SHP77 (cell line): ENCODE data around the gene ADPRS.
A peak's percentile ranks its signal among the peaks of the same experiment; 100 is the strongest.

Source experiments
- DNase-seq, 2 experiments: peaks; one replicate each; lab custom pipeline; 2025; lab: John Stamatoyannopoulos, UW

ADPRS gene, protein sequence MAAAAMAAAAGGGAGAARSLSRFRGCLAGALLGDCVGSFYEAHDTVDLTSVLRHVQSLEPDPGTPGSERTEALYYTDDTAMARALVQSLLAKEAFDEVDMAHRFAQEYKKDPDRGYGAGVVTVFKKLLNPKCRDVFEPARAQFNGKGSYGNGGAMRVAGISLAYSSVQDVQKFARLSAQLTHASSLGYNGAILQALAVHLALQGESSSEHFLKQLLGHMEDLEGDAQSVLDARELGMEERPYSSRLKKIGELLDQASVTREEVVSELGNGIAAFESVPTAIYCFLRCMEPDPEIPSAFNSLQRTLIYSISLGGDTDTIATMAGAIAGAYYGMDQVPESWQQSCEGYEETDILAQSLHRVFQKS

DNA sequence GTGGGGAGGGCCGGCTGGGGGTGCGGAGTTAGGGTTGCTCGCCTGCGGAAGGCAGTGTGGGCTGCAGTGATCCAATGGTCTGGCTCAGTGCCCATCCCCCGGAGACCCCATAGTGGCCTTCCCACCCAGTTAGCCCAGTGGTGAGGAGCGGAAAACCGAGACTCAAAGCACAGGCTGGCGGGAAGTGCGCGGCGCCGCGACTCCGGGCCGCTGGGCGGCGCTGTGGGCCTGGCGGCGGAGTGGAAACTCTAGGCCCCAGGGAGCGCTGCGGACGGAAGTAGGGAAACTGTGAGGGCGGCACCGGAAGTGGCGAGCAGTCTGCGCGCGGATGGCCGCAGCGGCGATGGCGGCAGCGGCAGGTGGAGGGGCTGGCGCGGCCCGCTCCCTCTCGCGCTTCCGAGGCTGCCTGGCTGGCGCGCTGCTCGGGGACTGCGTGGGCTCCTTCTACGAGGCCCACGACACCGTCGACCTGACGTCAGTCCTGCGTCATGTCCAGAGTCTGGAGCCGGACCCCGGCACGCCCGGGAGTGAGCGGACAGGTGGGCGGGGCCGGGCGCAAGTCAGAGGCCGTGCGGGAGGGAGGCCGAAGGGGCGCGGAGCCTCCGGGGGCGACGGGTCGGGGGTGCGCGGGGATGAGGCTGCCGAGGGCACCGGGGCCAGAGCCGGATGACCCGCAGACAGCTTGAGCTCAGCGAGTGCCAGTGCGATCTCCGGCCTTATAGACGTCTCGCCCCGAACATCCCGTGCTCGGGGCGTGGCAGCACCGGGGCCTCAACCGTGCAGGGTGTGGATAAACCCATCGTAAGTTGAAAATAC is at the start of gene ADPRS:
Gene ADPRS, plus strand, starts transcription at position 316 of the 816 bp plus-strand sequence. Its CDS starts 13 bp downstream, at position 329.
- DNase-seq = peak; percentile 76 to 80

DNA sequence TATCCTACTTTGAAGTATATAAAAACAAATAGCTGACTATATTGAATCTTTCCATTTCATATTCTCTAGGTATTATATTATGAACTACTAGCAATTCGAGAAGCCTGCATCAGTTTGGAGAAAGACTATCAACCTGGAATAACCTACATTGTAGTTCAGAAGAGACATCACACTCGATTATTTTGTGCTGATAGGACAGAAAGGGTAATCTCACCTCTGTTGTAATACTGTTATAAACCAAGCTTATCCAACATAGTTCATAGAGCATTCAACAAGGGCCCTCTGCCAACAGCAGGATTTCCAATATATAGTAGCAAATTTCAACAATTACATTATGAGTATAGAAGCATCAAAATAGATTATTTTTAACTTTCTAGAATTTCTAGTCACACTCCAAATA is 48.5 kb upstream of the ADPRS start:
- DNase-seq = no peak

DNA sequence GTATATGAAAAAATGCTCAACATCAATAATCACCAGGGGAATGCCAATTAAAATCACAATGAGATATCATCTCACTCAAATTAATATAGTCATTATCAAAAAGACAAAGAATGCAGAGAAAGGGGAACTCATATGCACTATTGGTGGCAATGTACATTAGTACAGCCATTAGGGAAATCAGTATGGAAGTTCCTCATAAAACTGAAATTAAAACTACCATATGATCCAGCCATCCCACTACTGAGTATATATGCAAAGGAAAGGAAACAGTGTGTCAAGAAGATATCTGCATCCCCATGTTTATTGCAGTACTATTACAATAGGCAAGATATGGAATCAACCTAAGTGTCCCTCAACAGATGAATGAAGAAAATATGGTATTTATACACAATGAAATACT is 36.9 kb upstream of the ADPRS start:
- DNase-seq = no peak

DNA sequence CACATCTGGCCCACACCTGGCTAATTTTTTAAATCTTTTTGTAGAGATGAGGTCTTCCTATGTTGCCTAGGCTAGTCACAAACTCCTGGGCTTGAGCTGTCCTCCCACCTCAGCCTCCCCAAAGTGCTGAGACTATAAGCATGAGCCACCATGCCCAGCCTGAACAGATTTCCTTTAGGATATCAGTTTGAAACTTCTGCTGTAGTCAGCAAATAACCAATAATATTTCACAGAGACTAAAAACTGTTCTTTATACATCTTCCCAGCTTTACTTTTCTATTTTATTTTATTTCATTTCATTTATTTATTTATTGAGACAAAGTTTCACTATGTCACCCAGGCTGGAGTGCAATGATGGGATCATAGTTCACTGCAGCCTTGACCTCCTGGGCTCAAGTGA is 34.7 kb upstream of the ADPRS start:
- DNase-seq = no peak

DNA sequence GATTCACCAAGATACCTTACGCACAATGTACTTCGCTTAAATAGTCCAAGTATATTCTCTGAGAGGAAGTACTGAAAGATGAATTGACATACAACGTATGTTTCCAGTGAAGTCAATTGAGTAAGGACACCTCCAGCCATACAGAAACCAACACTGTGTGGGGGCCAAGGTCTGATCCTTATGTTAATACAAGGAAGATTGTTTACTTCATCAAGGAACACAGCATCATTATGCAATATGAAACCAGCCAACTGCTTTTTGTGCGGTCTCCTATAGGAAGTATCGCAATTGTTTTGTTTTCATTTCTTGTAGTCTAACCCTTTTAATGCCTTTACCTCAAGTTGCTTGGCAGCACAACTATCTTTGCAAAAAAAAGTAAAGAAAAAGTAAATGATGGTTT is 33.0 kb upstream of the ADPRS start:
- no peak for DNase-seq

DNA sequence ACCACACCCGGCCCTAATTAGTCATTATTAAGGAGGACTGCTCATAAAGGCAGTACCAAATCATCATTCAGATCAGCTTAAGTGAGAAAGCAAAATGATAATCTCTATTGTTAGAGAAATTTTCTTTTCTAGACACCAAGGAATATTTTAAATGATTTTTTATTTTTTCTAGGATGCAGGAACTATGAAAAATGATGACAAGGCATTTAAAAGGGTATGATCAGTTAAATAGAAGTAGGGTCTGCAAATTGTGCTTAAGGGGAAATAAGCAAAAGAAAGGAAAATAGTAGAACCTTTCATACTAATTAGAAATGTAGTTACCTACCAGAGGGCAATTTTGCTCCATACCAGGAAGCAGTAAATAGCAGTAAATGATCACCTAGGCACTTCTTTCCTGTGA is 26.4 kb upstream of the ADPRS start:
- DNase-seq = no peak

DNA sequence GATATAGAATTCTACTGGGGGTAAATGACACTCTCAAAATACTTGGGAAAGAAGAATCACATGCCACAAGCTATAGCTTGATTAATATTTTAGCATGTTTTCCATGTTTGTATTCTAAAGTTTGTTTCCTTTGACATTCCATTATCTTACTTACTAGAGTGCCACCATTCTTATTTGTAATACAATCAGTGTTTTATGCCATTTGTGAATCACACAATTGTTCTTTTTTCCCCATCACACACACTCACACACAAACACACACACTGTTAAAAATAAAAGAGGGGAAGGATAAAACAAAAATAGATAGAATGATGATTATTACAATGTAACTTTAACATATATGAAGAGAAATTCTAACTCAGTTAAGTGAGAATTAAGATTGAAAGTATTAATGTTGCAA is 20.8 kb upstream of the ADPRS start:
- DNase-seq = no peak

DNA sequence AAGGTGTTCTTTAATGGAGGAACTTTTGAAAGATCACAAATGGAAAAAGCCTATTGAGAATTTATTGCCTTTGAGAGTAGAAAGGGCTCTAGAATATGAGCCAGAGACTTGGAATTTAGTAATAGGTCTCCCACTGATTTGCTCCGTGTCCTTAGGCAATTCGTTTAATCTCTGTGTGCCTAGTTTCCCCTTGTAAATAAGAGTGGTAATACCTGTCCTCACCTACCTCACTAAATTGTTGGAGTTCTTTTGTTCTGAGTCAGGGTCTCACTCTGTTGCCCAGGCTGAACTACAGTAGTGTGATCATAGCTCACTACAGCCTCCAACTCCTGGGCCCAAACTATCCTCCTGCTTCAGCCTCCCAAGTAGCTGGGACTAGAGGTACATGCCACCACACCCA is 19.8 kb upstream of the ADPRS start:
- no peak for DNase-seq

DNA sequence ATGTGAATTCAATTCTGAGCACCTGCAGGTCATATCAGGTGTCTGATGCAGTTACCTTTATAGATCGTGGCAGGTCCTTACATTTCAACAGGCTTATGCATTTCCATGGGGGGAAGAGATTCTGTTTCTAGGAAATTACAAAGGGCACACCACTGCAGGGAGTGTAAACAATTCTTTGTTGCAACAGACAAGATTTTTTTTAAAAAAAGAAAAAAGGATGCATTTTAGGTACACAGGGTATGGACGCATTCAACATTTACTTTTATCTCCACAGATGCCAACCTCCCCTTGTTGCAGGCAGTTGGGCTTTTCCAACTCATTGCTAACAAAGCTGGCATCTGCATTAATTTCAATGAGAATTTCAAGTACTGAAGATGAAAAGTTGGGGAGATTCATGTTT is 18.3 kb upstream of the ADPRS start:
- no peak for DNase-seq

DNA sequence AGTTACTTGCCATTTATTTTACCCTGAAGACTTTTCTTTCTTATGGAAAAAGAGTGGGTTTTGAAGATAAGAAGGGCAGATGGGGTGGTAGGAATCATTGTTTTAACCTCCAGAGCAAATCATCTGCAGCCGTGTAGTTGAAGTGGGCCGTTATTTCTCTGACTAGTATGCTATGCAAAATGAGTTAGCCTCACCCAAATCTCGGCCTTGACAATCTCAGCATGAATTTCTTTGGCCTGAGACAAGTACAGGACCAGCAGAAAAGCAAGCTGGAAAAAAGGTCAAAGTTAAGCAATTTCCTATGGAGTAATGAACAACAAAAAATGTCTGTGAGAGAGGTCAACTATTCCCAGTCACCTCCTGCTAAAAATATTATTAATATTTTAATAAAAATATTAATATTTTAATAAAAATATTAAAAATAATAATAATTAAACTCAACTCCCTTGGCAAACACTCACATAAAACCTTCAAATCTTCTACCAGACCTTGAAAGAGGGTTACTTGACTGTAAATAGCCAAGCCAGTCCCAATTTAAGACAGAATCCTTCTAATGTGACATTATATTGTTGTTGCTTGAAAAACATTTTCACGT is 11.6 kb upstream of the ADPRS start:
- DNase-seq = no peak

DNA sequence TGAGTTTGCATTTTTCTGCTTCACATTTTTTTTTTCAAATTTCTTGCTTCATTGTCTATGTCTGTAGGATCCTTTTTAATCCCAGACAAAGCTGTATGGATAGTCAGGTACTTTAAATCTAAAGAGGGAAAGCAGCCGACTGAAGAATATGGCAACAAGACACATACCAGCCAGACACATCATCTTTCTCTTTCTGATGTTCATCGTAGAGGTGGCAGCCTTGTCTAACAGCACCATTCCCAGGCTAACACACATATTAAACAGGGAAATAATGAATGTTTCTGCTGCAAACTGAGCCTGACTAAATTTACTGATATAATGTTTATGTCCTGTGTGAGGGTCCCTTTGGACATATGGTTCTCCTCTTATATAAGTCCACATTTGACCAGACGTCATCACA is 8.5 kb upstream of the ADPRS start:
- DNase-seq = no peak

DNA sequence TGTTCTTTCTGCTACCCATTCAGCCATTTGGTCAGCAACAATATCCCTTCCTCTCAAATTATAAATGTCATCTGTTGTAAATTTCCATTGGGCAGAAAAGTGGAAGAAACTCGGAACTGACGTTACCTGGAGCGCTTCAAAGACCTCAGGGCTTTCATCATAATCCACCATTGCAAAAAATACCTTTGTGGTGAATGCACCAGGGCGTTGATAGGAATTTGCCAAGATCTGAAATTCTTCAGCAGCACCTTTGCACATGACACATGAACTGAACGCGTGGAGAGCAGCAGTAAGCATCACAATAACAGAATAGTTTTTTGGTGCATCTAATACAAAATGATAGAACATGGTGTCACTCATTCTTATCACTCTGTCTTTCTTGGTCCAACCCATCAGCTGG is 7.9 kb upstream of the ADPRS start:
- DNase-seq = no peak

DNA sequence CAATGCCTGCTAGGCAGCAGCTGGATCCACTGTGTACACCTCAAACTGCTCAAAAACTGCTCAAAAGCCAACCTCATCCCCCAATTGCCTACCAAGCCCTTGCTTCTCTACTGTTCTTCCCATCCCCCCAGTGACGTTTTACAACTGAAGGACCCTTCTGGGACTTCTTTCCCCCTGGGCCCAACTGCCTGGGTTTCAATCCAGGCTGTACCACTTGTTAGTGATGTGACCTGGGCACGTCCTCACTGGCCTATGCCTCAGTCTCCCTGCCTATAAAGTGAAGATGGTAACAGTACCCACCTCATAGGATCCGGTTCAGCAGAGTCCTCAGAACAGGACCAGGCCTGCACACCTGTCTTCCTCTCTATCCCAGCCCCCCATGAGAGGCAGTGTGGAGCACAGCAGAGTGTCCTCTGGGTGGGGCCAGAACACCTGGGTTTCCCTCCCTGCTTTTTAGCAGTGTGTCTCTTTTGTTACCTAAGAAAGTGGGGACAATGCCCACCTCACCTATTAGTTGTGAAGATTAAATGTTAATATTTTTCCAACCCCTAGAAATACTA is 6.7 kb upstream of the ADPRS start:
- no peak for DNase-seq

DNA sequence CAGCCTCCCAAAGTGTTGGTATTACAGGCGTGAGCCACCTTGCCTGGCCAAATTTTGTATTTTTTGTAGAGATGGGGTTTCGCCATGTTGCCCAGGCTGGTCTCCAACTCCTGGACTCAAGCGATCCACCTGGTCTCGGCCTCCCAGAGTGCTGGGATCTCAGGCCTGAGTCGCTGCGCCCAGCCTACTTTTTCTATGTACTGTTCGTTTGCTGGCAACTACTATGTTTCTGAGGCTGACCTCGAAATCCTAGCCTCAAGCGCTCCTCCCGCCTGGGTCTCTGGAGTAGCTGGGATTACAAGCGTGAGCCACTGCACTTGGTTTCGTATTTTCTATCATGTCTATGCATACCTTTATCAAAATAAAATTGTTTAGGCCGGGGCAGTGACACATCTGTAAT is 5.5 kb upstream of the ADPRS start:
- no peak for DNase-seq

DNA sequence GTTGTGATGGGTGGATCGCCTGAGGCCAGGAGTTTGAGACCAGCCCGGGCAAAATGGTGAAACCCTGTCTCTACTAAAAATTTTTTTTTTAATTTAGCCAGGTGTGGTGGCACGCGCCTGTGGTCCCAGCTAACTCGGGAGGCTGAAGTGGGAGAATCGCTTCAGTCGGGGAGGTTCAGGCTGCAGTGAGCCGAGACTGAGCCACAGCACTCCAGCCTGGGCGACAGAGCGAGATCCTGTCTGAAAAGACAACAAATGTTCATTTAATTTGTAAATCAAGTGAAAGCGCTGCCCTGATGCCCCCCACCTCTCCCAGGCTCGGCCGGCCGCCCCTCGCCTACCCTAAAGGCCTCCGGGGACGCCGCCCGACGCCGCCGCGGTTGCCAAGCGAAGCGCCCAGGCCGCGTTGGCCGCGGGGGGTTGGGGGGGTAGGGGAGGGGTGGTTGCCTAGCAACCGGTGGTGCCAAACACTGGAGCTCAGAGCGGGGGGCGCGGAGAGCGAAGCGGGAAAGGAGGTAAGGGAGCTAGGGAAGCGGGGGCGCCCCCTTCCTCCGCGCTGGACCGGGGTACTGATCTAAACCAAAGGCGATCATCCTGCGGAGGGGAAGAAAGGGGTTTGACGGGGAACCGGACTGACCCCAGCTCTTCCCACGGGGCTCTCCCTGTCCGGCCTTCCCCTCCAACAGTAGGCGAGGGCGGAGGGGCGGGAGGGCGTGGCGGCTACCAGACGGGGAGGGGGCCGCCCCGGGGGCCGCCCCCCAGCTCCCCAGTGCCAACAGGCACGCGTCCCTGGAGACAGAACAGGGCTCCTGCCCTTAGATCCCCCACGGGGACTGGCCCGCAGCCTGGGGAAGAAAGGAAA is 4.8 kb upstream of the ADPRS start, which contains the start of gene TEKT2:
Gene TEKT2, plus strand, starts transcription at position 460 of the 862 bp plus-strand sequence. CDS start 828 bp downstream, outside the sequence.
- DNase-seq = peak; percentile 57 to 63

DNA sequence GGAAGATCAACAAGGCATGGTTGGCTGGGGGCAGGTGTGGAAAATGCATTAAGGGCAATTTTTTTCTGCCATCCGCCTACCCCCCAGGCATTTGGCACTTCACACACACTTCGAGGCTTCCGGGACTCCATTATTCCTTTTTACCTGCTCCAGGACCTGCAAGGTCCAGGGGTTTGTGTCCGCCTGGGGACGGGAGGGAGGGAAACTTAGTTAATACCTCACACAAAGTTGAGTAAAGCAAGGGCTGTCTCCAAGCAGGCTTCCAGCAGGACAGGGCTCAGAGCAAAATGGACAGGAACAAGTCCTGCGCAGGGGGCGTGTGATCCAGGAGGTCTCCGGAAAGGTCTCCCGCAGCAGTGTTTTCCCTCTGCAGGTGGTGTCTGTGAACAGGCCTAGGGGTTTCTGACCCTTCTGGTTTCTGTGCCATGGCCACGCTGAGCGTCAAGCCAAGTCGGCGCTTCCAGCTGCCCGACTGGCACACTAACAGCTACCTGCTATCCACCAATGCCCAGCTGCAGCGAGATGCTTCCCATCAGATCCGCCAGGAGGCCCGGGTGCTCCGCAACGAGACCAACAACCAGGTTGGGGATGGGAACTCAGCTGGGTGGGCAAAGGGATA is 4.1 kb upstream of the ADPRS start:
- DNase-seq = no peak

DNA sequence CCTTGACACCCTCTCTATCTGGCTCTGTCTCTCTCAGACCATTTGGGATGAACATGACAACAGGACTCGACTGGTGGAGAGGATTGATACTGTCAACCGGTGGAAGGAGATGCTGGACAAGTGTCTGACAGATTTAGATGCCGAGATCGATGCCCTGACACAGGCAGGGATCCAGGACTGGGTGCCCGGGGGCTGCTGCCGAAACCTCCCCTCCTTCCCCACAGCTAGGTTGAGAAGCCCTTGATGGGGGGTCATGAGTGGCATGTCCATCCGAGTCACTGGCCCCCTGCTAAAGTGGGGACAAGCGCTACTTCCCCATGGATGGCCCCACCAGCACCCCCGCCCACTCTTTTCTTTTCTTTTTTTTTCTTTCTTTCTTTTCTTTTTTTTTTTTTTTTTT is 3.6 kb upstream of the ADPRS start:
- no peak for DNase-seq

DNA sequence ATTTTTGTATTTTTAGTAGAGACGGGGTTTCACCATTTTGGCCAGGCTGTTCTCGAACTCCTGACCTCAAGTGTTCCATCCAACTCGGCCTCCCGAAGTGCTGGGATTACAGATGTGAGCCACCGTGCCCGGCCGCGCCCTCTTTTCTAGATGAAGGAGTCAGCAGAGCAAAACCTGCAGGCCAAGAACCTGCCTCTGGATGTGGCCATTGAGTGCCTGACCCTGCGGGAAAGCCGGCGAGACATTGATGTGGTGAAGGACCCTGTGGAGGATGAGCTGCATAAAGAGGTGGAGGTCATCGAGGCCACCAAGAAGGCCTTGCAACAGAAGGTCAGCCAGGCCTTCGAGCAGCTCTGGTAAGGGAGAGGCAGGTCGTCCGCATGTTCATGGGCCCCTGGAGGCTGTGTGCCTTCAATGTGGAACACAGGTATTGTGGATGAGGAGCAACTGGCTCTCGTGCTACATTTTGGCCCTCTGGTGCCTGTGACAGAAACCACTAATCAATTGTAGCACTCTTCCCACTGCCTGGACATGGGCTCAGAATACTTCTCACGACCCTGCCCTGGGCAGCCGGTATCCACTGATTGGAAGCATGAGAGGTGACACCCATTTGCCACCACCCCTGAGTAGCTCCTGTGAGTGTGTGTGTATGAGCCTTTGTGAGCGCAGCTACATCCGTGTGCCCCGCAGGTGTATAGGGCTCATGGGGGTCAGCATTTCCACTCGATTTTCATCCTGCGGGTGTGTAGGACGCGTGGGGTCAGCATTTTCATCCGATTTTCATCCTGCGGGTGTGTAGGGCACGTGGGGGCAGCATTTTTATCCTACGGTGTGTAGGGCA is 2.8 kb upstream of the ADPRS start:
- DNase-seq = no peak

DNA sequence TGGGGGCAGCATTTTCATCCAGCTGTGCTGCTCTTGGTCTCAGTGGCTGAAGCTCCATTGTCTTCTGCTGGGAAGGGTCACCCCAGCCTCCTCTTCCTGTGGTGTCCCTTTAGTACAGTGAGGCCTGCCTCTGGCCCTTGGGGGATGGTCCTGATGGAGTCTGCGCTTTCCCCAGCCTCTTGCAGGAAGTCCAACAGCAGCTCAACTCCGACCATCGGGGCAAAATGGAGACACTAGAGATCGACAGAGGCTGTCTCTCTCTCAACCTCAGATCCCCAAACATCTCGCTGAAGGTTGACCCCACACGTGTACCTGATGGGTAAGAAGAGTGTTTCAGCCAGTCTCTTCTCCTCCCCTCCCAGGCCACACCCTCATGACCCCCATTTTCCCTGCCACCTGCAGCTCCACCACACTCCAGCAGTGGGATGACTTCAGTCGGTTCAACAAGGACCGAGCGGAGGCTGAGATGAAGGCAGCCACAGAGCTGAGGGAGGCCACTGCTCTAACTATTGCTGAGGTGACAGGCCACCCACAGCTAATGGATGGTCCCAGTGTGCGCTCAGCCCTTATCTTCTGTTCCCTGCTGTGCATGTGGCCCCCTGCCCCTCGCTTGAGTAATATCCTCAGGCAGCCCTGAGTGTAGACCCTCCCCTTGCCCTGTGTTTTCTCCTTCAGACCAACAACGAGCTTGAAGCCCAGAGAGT is 2.0 kb upstream of the ADPRS start:
- DNase-seq = no peak
